Measurements from ENCODE around the gene TLL2.

The TLL2 gene

DNA sequence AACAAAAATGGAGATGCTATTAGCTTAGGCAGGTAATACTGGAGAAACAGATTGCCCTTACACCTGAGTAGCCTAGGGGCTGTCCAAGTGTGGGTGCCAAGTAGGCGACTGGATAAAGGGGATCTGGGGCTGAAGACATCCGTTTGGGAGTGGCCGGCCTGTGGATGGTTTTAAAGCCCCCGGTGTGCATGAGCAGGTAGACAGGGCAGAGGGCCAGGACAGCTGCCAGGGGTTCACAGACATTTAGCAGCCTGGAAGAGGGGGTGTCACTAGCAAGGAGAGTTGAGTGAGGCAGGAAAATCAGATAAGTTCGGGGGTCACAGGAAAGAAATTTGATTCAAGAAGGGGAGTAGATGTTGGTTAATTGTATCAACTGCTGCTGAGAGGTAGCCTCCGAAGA is 153.4 kb downstream of the TLL2 start:
- no peak for DNase-seq (ENCODE audit: low read depth in 2 of 2)

DNA sequence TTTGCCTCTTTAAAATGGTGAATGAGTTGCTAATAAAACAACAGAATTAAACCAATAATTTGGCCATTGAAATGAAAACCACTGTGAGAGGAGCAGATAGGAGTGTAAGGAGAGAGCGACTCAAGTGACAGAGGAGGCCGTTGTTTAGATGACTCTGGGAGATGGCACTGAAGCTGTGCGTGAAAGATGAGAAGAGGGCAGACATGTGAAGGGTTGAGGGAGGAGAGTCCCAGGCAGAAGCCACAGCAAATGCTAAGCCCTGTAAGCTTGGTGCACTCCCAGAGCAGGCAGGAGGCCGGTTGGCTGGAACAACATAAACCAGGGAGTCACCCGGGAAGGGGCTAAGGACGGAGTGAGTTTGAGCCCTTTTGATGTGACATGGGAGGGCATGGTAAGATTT is 154.1 kb downstream of the TLL2 start:
- DNase-seq (ENCODE audit: low read depth in 2 of 2) = no peak

DNA sequence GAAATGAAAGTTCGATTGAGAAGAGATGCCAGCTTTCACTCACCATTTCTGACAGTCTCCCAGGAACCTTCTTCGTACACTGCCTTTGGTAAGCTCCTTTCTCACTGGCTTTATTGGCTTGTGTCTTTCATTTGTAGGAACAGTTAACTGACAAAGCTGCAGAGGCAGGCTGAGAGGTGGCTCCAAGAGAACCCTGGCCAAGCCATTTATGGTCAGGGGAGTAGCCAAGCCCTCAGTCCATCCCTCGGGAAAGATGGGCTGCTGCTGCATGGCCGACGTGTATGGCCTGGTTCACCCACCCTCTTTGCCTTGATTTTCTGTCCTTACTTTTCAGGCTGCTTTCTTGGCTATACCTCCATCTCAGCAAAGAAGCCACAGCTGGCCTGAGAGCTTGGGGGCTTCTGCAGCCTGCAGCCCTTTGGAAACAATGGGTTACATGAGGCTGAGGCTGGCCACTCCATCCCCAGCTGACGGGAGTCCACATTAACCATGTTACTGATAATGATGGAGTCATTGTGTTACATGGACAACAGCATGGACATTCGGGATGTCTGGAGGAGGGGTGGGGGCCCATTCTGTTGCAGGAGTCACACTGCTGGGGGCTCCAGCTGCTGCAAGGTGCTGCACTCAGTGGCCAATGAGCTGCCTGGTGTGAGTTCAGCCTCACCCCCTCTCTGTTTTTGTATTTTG is 154.7 kb downstream of the TLL2 start, which contains the start of gene OPALIN:
OPALIN (minus strand) TSS at position 152 of the 690 bp plus-strand sequence; CDS start at position 46, 106 bp downstream.
- no peak for DNase-seq (ENCODE audit: low read depth in 2 of 2)

- DNase-seq (ENCODE audit: low read depth in 2 of 2) = no peak
Observed at GRCh38 chr10:96357038-96357620, 156.6 kb downstream of the TLL2 start.

GRCh38 chr10:96352582-96352981 is 161.1 kb downstream of the TLL2 start:
- DNase-seq (ENCODE audit: low read depth in 2 of 2) = no peak

DNA sequence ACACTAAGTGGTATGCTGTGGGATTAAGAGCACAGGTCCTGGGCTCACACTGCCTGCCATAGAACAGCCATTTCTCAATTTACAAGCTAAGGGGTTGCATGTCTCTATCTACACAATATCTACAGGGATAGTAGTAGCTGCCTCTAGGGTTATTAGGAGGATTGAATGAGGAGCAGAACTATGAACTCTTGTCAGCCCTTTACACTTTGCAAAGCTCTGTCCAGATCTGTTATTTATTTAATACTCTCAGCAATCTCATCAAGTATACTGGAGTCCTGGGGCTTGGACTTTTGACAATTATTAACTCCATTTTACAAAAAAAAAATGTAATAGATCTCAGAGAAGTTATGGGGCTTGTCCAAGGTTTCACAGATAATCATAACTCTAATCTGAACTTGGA is 161.7 kb downstream of the TLL2 start:
- no peak for DNase-seq (ENCODE audit: low read depth in 2 of 2)

- DNase-seq (ENCODE audit: low read depth in 2 of 2) = no peak
Observed at GRCh38 chr10:96346295-96346694, 167.4 kb downstream of the TLL2 start.

DNA sequence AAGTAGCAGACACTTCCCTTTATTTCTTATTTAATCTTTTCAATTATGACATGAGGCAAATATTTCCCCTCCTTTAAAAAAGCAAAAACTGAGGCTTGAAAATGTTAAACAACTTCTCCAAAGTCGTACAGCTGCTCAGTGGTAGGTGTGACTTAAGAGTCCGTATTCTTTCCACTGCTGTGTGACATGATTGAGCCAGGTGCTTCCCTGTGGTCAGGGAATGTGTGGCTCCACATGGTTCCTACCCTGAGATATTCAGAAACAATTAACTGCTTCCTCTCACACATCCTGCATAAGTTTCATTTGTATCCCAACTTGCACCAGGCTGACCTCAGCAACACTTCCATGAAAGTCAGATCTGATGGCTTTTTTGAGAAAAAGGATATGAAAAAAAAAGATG is 168.5 kb downstream of the TLL2 start:
- DNase-seq (ENCODE audit: low read depth in 2 of 2) = no peak

DNA sequence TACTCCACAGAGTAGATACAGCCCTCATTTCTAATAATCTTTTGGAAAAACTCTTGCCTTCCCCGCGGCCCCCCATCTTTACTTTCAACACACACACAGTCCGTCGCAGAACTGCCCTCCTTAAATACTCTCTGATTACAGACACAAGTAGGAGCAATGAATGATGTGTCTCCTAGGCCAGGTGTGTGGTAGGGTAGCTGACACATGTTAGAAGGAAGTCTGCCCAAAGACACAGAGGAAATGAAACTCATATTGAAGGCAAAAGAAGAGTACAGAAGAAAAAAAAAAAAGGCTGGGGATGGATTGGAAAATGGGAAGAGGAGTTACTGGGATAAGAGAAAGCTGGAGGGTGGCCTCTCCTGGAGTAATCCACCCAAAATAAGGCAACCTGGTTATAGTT is 169.5 kb downstream of the TLL2 start:
- no peak for DNase-seq (ENCODE audit: low read depth in 2 of 2)

GRCh38 chr10:96342402-96342801 is 171.3 kb downstream of the TLL2 start:
- DNase-seq (ENCODE audit: low read depth in 2 of 2) = no peak

DNA sequence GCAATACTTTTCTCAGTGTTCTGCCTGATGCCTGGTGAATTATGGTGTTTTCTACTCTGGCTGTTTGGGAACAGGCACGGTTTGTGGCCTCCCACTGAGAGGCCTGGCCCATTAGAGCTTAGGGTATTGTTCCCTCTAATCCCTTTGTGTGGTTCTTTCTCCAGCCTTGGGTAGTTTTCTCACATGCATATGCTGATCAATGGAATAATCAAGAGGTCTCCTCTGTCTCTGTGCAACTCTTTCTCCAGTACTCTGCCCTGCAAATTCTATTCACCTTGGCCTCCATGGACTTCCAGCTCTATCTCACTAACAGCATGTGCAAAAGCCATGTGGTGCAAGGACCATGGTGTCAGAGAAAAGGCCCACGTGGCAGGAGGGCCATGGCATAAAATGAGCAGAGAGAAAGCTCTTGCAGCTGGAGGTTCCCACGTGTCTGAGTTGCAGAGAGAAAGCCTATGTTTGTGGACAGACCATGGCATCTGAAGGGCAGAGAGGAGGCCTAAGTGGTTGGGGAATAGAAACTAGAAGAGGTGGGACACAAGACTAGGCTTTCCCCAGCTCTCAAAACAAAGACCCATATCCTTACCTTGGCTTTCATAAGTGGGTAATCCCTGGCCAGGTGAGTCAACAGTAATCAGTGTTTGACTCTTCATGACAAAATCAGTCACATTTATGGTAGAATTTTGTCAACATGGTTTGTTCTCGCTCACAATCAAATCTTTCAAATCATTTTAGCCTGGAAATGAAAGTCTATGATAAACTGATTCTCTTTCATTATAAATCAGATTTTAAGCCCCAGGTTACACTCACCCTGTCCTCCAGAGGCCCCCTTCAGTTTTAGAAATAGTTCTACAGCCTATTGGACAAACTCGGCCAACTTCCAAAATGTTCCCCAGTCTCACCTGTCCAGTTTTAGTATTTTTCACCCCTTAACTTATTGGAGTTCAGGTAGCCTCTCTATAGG is 172.2 kb downstream of the TLL2 start:
- no peak for DNase-seq (ENCODE audit: low read depth in 2 of 2)

DNA sequence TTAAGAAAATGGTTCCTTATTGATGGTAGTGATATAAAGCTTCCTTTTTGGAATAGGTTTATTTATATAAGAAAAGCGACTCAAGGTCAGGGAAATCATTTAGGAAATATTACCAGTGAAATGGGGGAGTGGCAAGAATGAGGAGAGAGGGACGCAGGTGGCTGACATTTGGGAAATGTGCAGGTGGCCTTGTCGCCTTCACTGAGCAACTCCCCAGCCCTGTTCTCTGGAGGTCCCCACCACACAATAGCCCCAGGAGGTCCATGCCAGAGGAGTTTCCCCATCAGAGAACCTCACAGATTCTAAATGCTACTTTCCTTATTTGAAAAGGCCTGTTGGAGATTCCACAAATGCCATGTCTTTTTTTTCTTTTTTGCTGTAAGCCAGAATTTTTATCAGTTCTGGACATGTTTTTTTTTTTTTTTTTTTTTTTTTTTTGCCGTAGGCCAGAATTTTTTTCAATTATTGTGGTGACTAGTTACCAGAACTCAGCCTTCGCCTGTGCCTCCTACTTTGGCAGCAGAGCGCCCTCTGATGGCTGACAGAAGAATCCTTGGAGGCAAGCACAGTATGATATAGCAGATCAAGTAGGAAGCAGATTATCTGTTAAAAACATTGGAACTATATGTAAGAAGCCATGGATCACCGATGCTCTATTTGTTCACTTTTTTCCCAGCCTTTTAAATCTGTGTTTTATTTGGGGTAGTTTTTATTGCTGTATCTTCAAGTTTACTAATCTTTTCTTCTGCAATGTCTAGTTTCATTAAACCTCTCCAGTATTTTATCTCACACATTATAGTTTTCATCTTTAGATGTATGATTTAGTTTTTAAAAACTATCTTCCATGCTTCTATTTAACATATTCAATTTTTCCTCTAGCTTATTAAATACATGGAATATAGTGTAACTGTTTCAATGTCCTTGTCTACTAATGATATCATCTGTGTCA is 173.5 kb downstream of the TLL2 start:
- DNase-seq (ENCODE audit: low read depth in 2 of 2) = peak; percentile 28 to 35

- DNase-seq (ENCODE audit: low read depth in 2 of 2) = no peak
Observed at GRCh38 chr10:96339383-96339782, 174.3 kb downstream of the TLL2 start.

DNA sequence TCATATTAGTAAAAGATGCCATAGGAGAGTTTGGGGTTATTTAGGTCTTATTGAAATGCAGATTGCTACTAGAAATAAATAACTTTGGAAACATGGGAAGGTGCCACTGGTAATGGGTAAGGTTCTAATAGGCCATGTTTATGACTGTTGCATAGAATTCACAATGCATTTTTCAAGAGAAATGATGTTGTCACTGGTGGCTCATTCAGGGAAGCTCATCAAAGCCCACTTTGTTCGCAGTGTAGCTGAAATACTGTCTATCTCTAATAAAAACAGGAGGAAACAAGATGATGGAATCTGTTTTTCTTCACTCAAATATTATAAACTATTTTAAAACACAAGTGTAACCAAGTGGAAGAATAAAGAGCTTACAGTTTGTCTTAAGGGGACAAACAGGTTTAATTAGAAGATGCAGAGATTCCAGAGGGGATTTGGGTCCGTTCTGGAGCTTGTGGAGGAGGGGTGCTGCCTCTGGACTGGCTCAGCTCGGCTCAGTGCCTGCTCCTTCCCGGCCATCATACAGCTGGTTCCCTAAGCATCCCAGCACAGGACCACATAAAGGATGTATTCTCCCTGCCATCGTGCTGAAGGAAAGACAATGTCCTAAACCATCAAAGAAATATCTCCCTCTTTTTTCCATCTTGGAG is 175.3 kb downstream of the TLL2 start:
- no peak for DNase-seq (ENCODE audit: low read depth in 2 of 2)

DNA sequence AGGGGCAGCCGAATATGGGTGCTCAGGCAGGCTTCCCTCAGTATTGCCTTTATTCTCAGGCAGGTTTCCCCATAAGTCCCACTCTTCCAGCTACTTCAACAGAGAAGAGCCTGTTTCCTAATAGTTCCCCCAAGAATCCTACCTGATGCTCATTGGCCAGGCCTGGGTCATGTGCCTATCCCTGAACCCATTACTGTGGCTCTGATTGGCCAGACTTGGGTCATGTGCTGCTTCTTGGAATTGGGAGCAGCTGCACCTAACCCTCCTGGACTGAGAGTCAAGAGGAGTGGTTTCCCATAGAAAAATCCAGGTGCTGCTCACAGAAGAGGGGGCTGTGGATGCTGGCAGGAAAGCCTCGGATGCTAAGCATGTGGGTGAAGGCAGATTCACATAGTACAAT is 176.6 kb downstream of the TLL2 start:
- DNase-seq (ENCODE audit: low read depth in 2 of 2) = no peak

DNA sequence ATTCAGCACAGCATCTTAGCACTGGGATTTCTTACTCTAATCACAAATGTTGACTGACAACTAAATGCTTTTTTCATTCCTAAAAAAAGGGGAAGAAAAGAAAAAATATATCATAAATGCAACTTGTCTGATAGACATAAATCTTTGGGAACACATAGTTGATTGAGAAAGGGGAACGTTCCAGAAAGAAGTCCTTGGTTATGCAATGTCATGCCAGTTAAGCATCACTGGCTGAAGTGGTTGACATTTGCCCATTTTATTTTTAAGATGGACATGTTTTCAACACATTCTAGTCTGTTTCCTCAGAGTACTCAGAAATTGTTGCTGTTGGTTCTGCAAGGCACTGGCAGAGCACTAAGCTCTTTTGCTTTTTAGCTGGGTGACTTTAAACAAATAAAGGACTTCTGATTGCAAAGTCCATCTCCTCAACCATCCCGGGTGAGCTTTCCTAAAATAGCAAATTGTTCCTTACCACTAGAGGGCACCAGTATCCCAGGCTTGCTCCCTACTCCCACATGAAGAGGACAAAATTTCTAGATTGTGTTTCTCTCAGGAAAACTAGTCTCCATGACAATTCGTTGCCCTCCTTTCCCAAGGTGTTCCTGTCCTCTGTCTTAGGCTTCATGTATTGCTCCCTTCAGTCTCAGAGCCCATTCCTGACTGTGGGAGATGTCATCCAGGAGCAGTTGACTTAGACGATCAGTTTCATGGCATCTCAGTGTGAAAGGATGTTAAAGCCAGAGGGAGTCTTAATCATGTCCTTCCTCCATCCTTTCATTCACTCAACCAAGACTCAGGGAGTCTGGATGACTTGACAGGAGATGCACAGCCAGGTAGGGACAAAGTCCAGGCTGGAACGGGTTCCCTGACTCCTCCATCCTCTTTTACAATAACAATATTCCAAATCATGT is 178.9 kb downstream of the TLL2 start:
- DNase-seq (ENCODE audit: low read depth in 2 of 2) = no peak

- DNase-seq (ENCODE audit: low read depth in 2 of 2) = no peak
Observed at GRCh38 chr10:96333101-96333500, 180.6 kb downstream of the TLL2 start.

GRCh38 chr10:96327462-96327861 is 186.3 kb downstream of the TLL2 start:
- DNase-seq (ENCODE audit: low read depth in 2 of 2) = no peak

DNA sequence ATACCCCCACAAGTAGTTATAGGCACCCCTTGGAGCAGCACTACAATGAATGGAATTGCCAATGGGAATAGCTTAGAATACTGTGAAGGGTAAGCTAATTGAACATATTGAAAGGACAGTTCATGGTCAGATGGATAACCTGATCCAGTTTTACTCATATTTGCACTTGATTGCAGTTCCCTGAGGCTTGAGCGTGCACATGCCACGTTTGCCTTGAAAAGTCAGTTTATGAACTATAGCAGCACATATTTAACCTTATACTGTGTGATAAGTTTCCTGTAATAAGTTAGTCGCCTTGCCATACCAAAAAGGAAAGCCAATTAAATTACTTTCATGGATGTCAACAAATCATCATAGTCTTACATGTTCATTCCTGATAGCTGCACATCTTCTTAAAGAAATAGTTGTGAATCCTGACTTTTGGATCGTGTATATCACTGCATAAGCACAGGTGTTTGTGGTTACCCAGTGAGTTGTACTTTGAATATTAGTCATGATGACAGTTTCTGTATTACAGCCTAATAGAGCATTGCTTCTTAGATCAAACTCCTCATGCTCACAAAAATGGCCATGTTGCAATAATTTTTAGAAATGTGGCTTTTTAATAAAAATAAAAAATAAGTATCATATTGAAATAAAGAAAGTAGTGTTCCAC is 187.9 kb downstream of the TLL2 start:
- DNase-seq (ENCODE audit: low read depth in 2 of 2) = no peak
